ENCODE data around the gene SLC20A1.
"Not testable (repeated sequence)": the region's sequence is repeated elsewhere in the genome, so short reads cannot be mapped to it uniquely, and the experiment has no call there.

The SLC20A1 gene

DNA sequence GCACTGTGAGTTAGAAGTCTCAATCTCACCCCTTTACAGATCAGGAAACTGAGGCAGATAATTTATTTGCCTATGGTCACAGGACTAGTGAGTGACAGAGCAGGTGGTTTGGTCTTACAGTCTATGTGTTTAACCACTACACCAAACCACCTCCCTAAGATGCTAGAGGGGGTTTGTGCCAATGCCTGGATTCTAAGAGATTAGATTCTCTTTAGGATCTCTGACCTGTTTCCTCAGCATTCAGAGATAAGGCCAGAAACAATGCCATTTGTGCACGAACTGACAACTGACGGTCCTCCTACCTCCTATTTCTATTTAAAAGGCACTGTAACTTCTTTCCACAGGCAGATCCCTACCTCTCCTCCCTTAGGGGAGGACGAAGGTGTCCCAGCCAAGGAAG is 2.3 kb upstream of the SLC20A1 start:
- no peak for DNase-seq (ENCODE audit: low read depth, low spot score)
- H3K4me3 ChIP-seq (ENCODE audit: low read length): no peak overlapping the region

DNA sequence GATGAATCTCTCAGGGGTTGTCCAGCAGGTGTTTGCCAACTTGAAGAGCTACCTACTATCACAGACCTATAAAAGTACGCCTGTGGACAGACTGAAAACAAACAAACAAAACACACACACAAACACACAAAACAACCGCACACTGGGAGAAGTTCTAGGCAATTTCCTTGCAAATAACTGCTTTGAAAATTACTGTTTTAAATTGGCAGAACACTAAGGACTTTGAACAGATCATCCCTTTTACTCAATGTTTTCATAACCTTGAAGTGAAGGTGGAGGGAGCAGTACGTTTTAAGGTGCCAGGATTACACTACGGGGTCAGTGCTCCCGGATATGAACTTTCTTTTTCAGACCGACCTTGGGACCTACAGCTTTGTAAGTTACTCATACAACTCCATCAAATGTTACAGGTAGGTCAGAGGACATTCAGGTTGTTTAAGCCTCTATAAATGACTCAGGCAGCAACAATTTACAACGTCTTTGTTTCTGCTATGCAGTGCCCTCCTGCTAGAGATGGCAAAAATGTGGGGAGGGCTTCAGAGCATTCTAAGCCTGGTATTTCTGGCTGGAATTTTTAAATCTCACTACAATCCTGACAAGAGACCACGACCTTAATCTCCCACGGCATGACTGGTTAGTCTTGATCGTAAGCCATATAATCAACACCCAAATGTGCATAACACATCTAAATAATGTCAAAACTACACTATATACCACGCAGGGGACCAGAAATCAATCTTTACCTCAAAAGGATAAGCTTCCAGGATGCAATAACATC is 1.4 kb upstream of the SLC20A1 start:
- peak overlapping the region; percentile 61 for H3K4me3 ChIP-seq (ENCODE audit: low read length)
- no peak for DNase-seq (ENCODE audit: low read depth, low spot score)

DNA sequence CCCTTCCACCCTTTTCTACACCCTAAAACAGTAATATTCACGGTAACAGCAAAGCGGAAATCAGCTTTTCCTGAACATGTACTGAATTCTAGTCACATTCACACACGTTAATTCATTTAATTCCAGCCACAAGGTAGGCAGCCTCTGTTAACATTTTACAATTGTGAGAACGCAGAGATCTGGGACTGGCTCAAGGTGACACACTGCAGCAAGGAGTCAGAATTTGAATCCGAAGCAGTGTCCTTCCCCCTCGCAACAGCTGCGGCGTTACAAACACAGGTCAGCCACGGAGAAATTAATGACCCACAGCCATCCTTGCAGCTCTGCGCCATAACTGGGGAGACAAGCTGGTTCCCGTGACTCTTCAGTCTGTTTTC is 818 bp upstream of the SLC20A1 start:
- peak overlapping the region; percentile 61 for H3K4me3 ChIP-seq (ENCODE audit: low read length)
- no peak for DNase-seq (ENCODE audit: low read depth, low spot score)

- DNase-seq (ENCODE audit: low read depth, low spot score): no peak
- peak overlapping the region; percentile 84 for H3K4me3 ChIP-seq (ENCODE audit: low read length)
Measured at GRCh38 chr2:112646102-112646719, 472 bp downstream of the SLC20A1 start.

DNA sequence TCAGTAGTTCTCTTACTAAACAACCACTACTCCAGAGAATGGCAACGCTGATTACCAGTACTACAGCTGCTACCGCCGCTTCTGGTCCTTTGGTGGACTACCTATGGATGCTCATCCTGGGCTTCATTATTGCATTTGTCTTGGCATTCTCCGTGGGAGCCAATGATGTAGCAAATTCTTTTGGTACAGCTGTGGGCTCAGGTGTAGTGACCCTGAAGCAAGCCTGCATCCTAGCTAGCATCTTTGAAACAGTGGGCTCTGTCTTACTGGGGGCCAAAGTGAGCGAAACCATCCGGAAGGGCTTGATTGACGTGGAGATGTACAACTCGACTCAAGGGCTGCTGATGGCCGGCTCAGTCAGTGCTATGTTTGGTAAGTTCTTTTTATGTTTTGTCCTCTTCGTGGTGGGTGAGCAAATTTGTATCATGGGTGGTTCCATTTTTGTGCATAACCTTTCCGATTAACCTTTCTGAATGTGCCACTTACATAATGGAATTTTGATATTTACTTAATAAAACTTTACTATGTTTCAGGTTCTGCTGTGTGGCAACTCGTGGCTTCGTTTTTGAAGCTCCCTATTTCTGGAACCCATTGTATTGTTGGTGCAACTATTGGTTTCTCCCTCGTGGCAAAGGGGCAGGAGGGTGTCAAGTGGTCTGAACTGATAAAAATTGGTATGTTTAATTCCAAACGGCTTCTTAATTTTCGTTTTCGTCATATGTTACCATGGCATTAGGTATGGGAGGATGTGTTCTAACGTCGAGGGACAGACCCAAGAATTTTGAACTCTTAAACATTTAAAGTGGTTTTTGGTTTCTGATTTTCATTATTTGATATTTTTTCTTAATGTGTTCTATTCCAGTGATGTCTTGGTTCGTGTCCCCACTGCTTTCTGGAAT is 1.3 kb downstream of the SLC20A1 start:
- peak overlapping the region; percentile 84 for H3K4me3 ChIP-seq (ENCODE audit: low read length)
- no peak for DNase-seq (ENCODE audit: low read depth, low spot score)

DNA sequence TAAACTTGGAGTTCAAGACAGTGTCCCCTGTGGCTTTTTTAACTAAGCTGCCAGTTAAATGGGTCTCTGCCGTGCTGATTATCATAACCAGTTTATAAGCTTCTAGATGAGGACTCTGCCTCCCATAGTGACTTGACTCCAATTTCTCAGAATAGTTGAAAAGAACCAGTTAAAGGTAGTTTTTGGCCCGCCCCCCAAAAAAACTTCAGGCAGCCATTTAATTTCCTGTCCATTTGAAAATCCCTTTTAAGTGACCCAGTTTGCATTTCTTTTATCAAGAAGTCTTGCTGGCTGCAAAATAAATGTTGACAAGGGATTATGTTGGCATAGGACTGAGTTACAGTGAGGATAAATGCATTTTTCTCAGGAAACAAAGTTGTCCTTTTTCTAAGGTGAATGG is 2.3 kb downstream of the SLC20A1 start:
- no peak for DNase-seq (ENCODE audit: low read depth, low spot score)
- H3K4me3 ChIP-seq (ENCODE audit: low read length): no peak overlapping the region

- H3K4me3 ChIP-seq (ENCODE audit: low read length): no peak overlapping the region
- no peak for DNase-seq (ENCODE audit: low read depth, low spot score)
Measured at GRCh38 chr2:112656679-112657078, 10.9 kb downstream of the SLC20A1 start.

GRCh38 chr2:112658301-112658700 is 12.6 kb downstream of the SLC20A1 start:
- no peak overlapping the region for H3K4me3 ChIP-seq (ENCODE audit: low read length)
- DNase-seq (ENCODE audit: low read depth, low spot score): no peak

- no peak overlapping the region for H3K4me3 ChIP-seq (ENCODE audit: low read length)
- no peak for DNase-seq (ENCODE audit: low read depth, low spot score)
Measured at GRCh38 chr2:112658839-112659667, 13.3 kb downstream of the SLC20A1 start.

GRCh38 chr2:112660138-112660537 is 14.4 kb downstream of the SLC20A1 start:
- no peak for DNase-seq (ENCODE audit: low read depth, low spot score)
- H3K4me3 ChIP-seq (ENCODE audit: low read length): no peak overlapping the region

DNA sequence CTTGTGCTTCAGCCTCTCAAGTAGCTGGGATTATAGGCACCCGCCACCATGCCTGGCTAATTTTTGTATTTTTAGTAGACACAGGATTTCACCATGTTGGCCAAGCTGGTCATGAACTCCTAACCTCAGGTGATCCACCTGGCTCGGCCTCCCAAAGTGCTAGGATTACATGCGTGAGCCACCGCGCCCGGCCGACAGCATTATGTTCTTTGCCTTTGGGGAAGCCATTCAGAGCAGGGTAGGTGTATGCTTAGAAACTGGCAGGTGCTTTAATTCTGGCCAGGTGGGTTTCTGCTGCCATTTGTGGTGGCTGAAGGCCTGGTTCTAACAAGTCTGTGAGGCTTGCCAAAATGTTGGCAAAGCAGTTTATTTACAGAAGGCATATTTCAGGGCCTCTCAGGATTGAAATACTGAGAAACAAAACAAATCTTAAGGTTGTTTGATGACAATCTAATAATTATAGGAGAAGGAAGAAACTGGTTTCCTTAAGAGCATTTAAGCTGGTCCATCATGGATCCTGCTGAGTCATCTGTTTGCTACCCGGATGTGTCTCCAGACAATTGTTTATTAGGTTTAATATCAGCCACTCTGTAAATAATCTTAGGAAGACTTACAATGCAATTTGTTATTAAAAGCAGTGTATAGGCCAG is 16.0 kb downstream of the SLC20A1 start:
- DNase-seq (ENCODE audit: low read depth, low spot score): no peak
- H3K4me3 ChIP-seq (ENCODE audit: low read length): no peak overlapping the region

DNA sequence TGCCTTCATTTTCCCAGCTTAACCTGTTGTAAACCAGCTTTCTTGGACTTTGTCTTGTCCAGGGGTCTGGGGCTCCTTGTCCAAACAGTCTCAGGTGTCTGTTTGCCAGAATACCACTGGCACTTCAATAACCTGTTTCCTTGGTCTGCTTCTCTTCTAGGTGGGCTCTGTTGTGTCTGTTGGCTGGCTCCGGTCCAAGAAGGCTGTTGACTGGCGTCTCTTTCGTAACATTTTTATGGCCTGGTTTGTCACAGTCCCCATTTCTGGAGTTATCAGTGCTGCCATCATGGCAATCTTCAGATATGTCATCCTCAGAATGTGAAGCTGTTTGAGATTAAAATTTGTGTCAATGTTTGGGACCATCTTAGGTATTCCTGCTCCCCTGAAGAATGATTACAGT is 17.0 kb downstream of the SLC20A1 start:
- H3K4me3 ChIP-seq (ENCODE audit: low read length): no peak overlapping the region
- DNase-seq (ENCODE audit: low read depth, low spot score): no peak

- no peak overlapping the region for H3K4me3 ChIP-seq (ENCODE audit: low read length)
- no peak for DNase-seq (ENCODE audit: low read depth, low spot score)
Measured at GRCh38 chr2:112664689-112665088, 18.9 kb downstream of the SLC20A1 start.

DNA sequence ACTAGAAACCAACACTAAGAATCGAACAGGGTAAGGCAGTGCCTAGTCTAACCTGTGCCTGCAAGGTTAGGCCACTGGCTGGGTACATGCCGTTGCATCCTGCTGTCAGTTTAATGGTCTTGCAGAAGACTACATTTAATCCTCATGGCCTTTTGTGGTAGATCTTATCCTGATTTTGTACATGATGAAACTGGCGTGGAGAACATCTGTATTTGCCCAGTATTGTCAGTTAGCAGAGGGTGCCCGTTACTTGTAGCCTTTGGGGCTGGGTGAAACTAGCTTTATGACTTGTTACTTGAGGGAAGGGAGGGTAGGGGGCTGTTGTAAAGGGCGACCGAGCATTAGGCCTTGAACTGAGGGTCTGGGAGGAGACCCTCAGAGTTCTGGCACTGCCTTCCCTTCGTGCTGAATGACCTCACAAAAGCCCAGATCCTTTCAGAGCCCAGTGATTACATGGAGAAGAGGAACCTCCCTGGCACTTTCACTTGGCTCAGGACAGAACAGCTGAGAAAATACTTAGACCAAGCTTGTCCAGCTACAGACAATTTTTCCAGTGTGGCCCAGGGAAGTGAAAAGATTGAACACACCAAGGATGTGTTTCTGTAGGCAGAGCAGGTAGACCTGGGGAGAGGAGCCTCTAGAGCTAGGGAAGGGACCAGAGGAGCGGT is 19.5 kb downstream of the SLC20A1 start:
- H3K4me3 ChIP-seq (ENCODE audit: low read length): no peak overlapping the region
- DNase-seq (ENCODE audit: low read depth, low spot score): no peak

DNA sequence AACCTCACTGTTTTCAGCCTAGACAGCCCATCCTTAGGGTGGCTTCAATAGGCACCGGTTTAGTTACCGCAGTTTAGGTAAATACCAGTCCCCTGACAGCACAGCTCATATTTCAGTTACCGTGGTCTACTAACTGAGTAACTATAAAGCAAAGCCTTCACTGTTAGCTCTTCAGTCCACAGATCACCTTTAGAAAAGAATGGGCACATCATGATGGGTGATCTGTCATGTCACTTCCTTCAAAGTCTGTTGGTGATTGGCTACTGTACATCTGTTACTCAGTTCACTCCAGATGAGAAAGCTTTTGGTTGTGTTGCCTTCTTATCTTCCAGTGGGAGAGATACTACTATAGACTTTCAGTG is 21.0 kb downstream of the SLC20A1 start:
- DNase-seq (ENCODE audit: low read depth, low spot score): no peak
- no peak overlapping the region for H3K4me3 ChIP-seq (ENCODE audit: low read length)

GRCh38 chr2:112667540-112667939 is 21.8 kb downstream of the SLC20A1 start:
- H3K4me3 ChIP-seq (ENCODE audit: low read length); DNase-seq (ENCODE audit: low read depth, low spot score): not testable (repeated sequence)

GRCh38 chr2:112669667-112670066 is 23.9 kb downstream of the SLC20A1 start:
- no peak overlapping the region for H3K4me3 ChIP-seq (ENCODE audit: low read length)
- DNase-seq (ENCODE audit: low read depth, low spot score): no peak

GRCh38 chr2:112670252-112671022 is 24.7 kb downstream of the SLC20A1 start:
- no peak for DNase-seq (ENCODE audit: low read depth, low spot score)

More at GRCh38 chr2:112670252-112671022, 24.7 kb downstream of the SLC20A1 start:
- no peak overlapping the region for H3K4me3 ChIP-seq (ENCODE audit: low read length)
